Measurements from ENCODE around the gene HERC6.
A peak's percentile ranks its signal among the peaks of the same experiment; 100 is the strongest.
"Not testable (repeated sequence)": the region's sequence is repeated elsewhere in the genome, so short reads cannot be mapped to it uniquely, and the experiment has no call there.

Gene HERC6

DNA sequence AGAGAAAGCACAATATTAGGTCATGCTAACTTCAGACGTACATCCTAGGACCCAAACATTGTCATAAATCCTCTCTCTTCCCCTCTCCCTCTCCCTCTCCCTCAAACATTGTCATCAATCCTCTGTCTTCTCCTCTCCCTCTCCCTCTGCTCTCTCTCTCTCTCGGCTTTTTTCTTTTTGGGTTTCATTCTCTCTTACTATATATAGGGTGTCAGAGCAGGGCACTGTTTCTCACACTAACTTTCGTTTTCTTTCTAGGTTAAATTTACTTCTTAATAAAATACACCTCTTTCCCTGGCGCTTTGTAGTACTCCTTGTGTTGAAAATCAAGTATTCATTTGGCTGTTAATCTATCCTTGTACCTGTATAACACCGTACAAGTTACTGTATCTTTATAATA is 41.2 kb downstream of the HERC6 start:
- Histone ChIP-seq H3K9me3 (no peaks in the 10 kb centered on the region), H4K20me1 (no peaks in the 10 kb centered on the region), H3K4me2 (no peak overlapping the region), H3K27me3 (no peaks in the 10 kb centered on the region), H3K27ac (no peak overlapping the region), H3K36me3 (no peaks in the 10 kb centered on the region), H3K4me3 (no peak overlapping the region), H3K4me1 (no peaks in the 10 kb centered on the region), H3K9ac (no peak overlapping the region)
- no peak for TF ChIP-seq Cebpa-rat (IDR thresholded peaks at IDR 0.05)

DNA sequence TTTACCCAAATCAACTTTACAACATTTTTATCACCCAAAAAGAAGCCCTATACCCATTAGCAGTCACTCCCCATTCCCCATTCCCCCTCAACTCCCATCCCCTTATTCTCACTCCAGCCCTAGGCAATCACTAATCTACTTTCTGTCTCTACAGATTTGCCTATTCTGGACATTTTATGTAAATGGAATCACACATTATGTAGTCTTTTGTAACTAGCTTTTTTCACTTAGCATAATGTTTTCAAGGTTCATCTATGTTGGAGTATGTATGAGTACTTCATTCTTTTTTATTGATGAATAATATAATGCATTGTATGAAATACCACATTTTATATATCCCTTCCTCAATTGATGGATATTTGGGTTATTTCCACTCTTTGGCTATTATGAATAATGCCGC is 42.2 kb downstream of the HERC6 start:
- TF ChIP-seq Cebpa-rat (IDR thresholded peaks at IDR 0.05) = no peak
- no peaks in the 10 kb centered on the region for H3K9me3 ChIP-seq
- no peak overlapping the region for H3K4me2 ChIP-seq
- H3K36me3 ChIP-seq = no peaks in the 10 kb centered on the region
- H3K27me3 ChIP-seq = no peaks in the 10 kb centered on the region
- no peak overlapping the region for H3K4me3 ChIP-seq
- no peaks in the 10 kb centered on the region for H4K20me1 ChIP-seq
- H3K9ac ChIP-seq = no peak overlapping the region
- H3K4me1 ChIP-seq = no peaks in the 10 kb centered on the region
- no peak overlapping the region for H3K27ac ChIP-seq

DNA sequence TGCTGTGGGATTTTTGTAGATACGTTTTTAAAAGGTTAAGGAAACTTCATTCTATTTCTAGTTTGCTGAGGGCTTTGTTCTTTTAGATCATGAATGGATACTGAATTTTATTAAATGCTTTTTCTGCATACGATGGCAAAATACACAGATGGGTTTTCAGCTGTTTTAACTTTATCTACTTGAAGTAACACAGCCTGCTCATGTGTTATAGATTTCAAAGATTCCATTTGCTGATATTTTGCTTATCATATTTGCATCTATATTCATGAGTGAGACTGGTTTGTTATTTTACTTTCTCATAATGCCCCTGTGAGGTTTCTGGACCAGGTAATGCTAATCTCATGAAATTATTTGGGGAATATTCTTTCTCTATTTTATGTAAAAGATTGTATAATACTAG is 43.8 kb downstream of the HERC6 start:
- H4K20me1 ChIP-seq = no peaks in the 10 kb centered on the region
- H3K36me3 ChIP-seq = no peaks in the 10 kb centered on the region
- H3K9me3 ChIP-seq = no peaks in the 10 kb centered on the region
- H3K9ac ChIP-seq = no peak overlapping the region
- H3K27ac ChIP-seq = no peak overlapping the region
- H3K4me2 ChIP-seq = no peak overlapping the region
- H3K27me3 ChIP-seq = no peaks in the 10 kb centered on the region
- no peaks in the 10 kb centered on the region for H3K4me1 ChIP-seq
- H3K4me3 ChIP-seq = no peak overlapping the region
- TF ChIP-seq Cebpa-rat (IDR thresholded peaks at IDR 0.05) = no peak

DNA sequence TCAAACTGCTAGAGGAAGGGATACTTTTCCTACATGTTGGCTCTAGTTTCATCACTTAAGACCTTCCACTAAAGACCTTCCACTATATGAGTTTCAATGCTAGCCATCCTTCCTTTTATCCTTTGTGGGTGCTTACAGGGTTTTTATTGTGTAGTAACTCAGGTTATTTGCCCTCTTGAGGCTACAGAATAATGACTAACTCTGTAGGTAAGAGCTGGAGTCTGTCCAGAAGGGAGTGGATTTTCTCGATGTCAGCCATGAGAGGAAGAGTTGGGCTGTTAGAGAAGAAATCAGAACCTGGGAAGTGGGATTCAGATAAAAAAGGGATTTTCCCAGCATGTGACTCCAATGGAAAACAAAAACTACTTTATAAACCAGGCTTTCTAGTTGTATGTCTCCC is 50.7 kb downstream of the HERC6 start:
- Histone ChIP-seq H3K4me1 (no peaks in the 10 kb centered on the region), H3K4me2 (no peak overlapping the region), H3K36me3 (no peaks in the 10 kb centered on the region), H3K9me3 (peaks cover 9% of the 10 kb centered on the region; the same call in 1 of the 2 replicates), H3K4me3 (no peak overlapping the region), H3K9ac (no peak overlapping the region), H4K20me1 (no peaks in the 10 kb centered on the region), H3K27me3 (no peaks in the 10 kb centered on the region), H3K27ac (no peak overlapping the region)
- no peak for TF ChIP-seq Cebpa-rat (IDR thresholded peaks at IDR 0.05)

DNA sequence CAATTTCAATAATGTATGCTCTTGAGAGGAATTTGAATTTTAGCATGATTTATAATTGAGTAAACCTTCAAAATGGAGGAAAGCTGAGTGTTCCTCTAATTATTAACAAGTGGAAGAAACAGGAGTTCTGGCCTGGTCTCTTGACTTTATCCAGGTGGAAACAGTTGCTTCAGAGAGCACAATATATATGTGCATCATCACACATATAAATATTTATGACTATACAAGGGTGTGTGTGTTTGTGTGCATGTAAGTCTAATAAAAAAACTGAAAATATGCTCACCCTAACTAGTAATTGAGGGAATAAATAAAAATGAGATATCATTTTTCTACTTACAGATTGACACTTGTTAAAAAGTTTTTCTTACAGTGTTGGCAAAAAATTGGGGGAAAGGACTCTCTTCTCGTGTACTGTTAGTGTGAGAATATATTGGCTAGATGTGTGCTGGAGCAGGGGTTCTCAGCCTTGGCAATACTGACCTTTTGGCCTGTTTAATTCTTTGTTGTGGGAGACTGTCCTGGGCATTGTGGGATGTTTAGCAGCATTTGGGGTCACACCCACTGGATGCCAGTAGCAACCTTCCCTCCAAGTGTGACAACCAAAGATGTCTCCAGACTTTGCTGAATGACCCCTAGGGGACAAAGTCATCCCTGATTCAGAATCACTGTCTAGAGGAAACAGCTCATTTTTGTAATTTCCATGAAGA is 57.5 kb downstream of the HERC6 start:
- TF ChIP-seq Cebpa-rat (IDR thresholded peaks at IDR 0.05) = no peak
- no peak overlapping the region for H3K4me3 ChIP-seq
- no peak overlapping the region for H3K27ac ChIP-seq
- H4K20me1 ChIP-seq = no peaks in the 10 kb centered on the region
- no peaks in the 10 kb centered on the region for H3K27me3 ChIP-seq
- H3K4me2 ChIP-seq = no peak overlapping the region
- H3K36me3 ChIP-seq = no peaks in the 10 kb centered on the region
- no peaks in the 10 kb centered on the region for H3K4me1 ChIP-seq
- H3K9ac ChIP-seq = no peak overlapping the region
- peaks cover 9% of the 10 kb centered on the region; the same call in 1 of the 2 replicates for H3K9me3 ChIP-seq

DNA sequence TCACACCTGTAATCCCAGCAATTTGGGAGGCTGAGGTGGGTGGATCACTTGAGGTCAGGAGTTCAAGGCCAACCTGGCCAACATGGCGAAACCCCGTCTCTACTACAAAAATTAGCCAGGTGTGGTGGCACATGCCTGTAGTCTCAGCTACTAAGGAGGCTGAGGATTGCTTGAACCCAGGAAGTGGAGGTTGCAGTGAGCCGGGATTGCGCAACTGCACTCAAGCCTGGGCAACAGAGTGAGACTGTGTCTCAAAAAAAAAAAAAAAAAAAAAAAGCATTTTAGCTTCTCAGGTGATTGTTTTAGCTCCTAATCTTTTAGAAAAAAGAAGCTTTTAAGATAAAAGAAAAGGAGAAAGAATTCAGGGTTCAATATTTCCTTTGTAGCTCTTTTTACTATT is 59.2 kb downstream of the HERC6 start:
- not testable (repeated sequence) for H3K27me3 ChIP-seq, H4K20me1 ChIP-seq, H3K4me3 ChIP-seq, H3K27ac ChIP-seq, H3K9ac ChIP-seq, H3K4me1 ChIP-seq, H3K4me2 ChIP-seq, H3K36me3 ChIP-seq
- peak; percentile 84 for TF ChIP-seq Cebpa-rat (IDR thresholded peaks at IDR 0.05)
- peaks cover 16% of the 10 kb centered on the region for H3K9me3 ChIP-seq

DNA sequence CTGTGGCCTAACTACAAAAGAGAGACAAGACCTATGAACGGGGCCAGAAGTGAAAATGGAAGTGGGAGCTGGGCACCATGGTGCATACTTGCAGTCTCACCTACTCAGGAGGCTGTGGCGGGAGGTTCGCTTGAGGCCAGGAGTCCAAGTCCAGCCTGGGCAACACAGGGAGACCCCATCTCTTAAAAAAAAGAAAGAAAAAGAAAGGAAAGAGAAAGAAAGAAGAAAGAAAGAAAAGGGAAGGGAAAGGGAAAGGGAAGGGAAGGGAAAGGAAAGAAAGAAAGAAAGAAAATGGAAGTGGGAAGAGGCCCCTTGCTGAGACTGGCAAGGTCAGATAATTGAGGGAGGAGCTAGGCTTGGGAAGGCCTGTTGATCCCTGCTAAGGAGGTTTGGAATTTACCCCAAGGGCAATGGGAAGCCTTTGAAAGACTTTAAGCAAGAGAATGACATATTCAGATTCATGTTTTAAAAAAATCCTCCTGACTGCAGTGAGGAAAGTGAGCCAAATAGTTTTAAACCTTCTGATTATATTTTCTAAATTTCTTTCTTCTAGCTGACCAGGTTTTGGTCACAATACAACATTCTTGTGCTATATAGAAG is 60.6 kb downstream of the HERC6 start:
- no peak overlapping the region for H3K4me2 ChIP-seq
- H3K27ac ChIP-seq = no peak overlapping the region
- no peaks in the 10 kb centered on the region for H4K20me1 ChIP-seq
- no peak overlapping the region for H3K9ac ChIP-seq
- H3K27me3 ChIP-seq = no peaks in the 10 kb centered on the region
- H3K4me3 ChIP-seq = no peak overlapping the region
- no peak for TF ChIP-seq Cebpa-rat (IDR thresholded peaks at IDR 0.05)
- H3K4me1 ChIP-seq = no peaks in the 10 kb centered on the region
- peaks cover 18% of the 10 kb centered on the region for H3K9me3 ChIP-seq
- peaks cover 14% of the 10 kb centered on the region for H3K36me3 ChIP-seq

DNA sequence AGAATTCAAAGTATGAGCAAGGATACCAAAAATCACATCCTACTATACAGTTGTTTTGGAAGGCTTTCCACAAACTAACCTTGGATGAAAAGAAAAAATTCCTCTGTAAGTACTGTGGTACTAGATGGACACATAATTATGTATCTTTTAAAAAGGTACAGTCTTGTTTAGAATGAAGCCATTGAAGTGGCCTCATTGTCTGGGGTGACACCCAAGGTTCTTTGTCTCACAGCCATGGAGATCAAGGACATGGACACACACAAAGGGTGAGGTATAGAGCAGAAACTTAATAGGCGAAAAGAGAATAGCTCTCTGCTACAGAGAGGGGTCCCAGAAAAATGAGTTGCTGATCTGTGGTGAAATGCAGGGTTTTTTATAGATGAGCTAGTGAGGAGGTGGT is 61.5 kb downstream of the HERC6 start:
- Histone ChIP-seq H3K4me3 (no peak overlapping the region), H3K36me3 (peaks cover 14% of the 10 kb centered on the region), H3K27me3 (no peaks in the 10 kb centered on the region), H3K9ac (no peak overlapping the region), H3K4me1 (no peaks in the 10 kb centered on the region), H4K20me1 (no peaks in the 10 kb centered on the region), H3K9me3 (peaks cover 18% of the 10 kb centered on the region), H3K4me2 (no peak overlapping the region), H3K27ac (no peak overlapping the region)
- TF ChIP-seq Cebpa-rat (IDR thresholded peaks at IDR 0.05) = no peak

DNA sequence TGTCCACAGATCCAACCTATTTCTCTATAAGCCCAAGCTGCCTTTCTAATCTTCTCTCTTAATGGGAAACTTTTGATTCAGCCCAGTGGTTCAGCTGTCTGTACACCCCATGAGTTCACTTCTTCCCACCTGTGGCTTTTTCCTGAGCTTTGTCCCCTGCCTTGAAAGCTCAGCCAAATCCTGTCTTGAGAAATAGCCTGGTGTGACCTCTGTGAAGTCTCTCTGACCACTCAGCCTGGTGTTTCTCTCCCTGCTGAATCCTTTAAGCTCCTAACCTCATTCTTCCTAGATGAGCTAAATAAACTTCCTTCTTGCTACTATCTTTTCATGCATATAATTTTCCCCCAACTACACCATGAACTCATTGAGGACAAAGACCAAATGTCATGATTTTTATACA is 63.0 kb downstream of the HERC6 start:
- H3K4me1 ChIP-seq = no peaks in the 10 kb centered on the region
- no peaks in the 10 kb centered on the region for H4K20me1 ChIP-seq
- H3K9me3 ChIP-seq = peaks cover 18% of the 10 kb centered on the region
- TF ChIP-seq Cebpa-rat (IDR thresholded peaks at IDR 0.05) = no peak
- no peak overlapping the region for H3K27ac ChIP-seq
- no peak overlapping the region for H3K4me2 ChIP-seq
- peaks cover 14% of the 10 kb centered on the region for H3K36me3 ChIP-seq
- H3K27me3 ChIP-seq = no peaks in the 10 kb centered on the region
- H3K4me3 ChIP-seq = no peak overlapping the region
- H3K9ac ChIP-seq = no peak overlapping the region

DNA sequence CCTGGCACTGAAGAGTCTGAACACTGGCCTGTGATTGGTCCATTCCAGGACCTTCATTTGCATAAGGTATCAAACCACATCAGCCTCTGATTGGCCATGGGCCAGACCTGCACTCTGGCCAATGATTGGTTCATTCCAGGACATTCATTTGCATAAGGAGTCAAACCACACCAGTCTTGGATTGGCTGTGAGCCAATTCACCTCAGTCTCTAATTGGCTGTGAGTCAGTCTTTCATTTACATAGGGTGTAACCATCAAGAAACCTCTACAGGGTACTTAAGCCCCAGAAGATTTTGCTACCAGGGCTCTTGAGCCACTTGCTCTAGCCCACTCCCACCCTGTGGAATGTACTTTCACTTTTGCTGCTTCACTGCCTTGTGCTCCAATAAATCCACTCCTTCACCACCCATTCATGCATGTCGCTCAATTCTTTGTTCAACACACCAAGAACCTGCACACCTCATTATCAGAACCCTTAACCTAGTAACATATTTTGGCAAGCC is 64.1 kb downstream of the HERC6 start:
- Histone ChIP-seq H3K4me3 (no peak overlapping the region), H3K9me3 (peaks cover 18% of the 10 kb centered on the region), H3K27ac (no peak overlapping the region), H3K9ac (no peak overlapping the region), H3K36me3 (peaks cover 14% of the 10 kb centered on the region), H3K4me2 (no peak overlapping the region), H3K4me1 (no peaks in the 10 kb centered on the region), H4K20me1 (no peaks in the 10 kb centered on the region), H3K27me3 (no peaks in the 10 kb centered on the region)
- TF ChIP-seq Cebpa-rat (IDR thresholded peaks at IDR 0.05) = no peak

All from BLaER1 (cell line).